HepG2 (cell line): ENCODE results near the gene HBA1. TPM values are rescaled to one million over a fixed set of nuclear protein-coding genes. Genes with fewer than 3 reads are reported as not detected.

Source experiments
- ATAC-seq: fragments of 200-7000 bp; cut with Tn5 transposase; 3 replicates; pipeline ENCODE4 v1.9.1; 2020; ENCODE audit warnings: mild to moderate bottlenecking, moderate library complexity
- BruUV-seq: library from RNA; stranded (reverse); fragments of 400-500 nt; replicated peaks from 2 replicates; lab custom pipeline; 2021; lab: Mats Ljungman, UMichigan
- CTCF ChIA-PET: fragments of 300-600 bp; formaldehyde crosslinking; extraction: SDS; loops from one replicate; lab custom pipeline; 2021; ENCODE audit warnings: low total read pairs, inconsistent platforms, low intra/inter-chr PET ratio; lab: Yijun Ruan, JAX
- POLR2A ChIA-PET: fragments of 350-600 bp; sonication (Branson Sonifier 250); formaldehyde crosslinking; loops from one replicate; lab custom pipeline; 2020; ENCODE audit warnings: antibody characterized with exemption, inconsistent platforms; lab: Yijun Ruan, JAX
- DNase-seq: peaks from one replicate; pipeline ENCODE4 v3.0.0-alpha.2; 2015; ENCODE audit warnings: low spot score
- FAIRE-seq: peaks from 3 replicates; lab custom pipeline; 2011; peaks lifted over from hg19 to GRCh38; lab: Jason Lieb, UNC
- H2AFZ ChIP-seq: one replicate; pipeline ENCODE4 v1.6.1; 2011; ENCODE audit warnings: low read length, inconsistent platforms
- H3K27ac ChIP-seq: fragments of 300-600 bp; 3 replicates; pipeline ENCODE4 v1.8.0; 2011; ENCODE audit warnings: mixed run types, mild to moderate bottlenecking, mixed read lengths, low read length, inconsistent platforms; ENCODE audit not compliant: insufficient read depth; ENCODE audit errors: extremely low read length
- H3K27me3 ChIP-seq, 2 experiments: fragments of 200-600 bp in 1 of 2; 2 replicates in 1 of 2; 3 replicates in 1 of 2; pipeline versions ENCODE4 v1.6.0 to v1.8.0; 2011; ENCODE audit warnings: low read length in 2 of 2, mild to moderate bottlenecking in 2 of 2, moderate library complexity in 2 of 2, inconsistent platforms in 1 of 2; ENCODE audit not compliant: insufficient read depth in 2 of 2, control insufficient read depth in 1 of 2
- H3K36me3 ChIP-seq, 2 experiments: fragments of 200-600 bp in 1 of 2; replicated peaks in 1 of 2; 2 replicates in 1 of 2; 3 replicates in 1 of 2; pipeline versions ENCODE4 v1.5.1 to v1.8.0; 2011; ENCODE audit warnings: low read length in 2 of 2, inconsistent platforms in 1 of 2; ENCODE audit not compliant: insufficient read depth in 2 of 2, control insufficient read depth in 1 of 2
- H3K4me1 ChIP-seq: 2 replicates; pipeline ENCODE4 v1.5.1; 2012; ENCODE audit warnings: low read length, inconsistent platforms; ENCODE audit not compliant: insufficient read depth
- H3K4me2 ChIP-seq: 2 replicates; pipeline ENCODE4 v1.6.0; 2011; ENCODE audit warnings: low read depth, low read length, inconsistent platforms
- H3K4me3 ChIP-seq, 3 experiments: fragments of 200-600 bp in 1 of 3; sonication (generic), shearing (Covaris generic) in 1 of 3; replicated peaks in 1 of 3; 2 replicates each; pipeline ENCODE4 v1.5.1; 2011 to 2016; ENCODE audit warnings: low read length in 3 of 3, inconsistent platforms in 2 of 3, low read depth in 2 of 3, mild to moderate bottlenecking in 2 of 3, control low read depth in 1 of 3, mixed read lengths in 1 of 3; ENCODE audit not compliant: insufficient read depth in 1 of 3
- H3K79me2 ChIP-seq: one replicate; pipeline ENCODE4 v1.6.1; 2011; ENCODE audit warnings: low read length, inconsistent platforms; ENCODE audit not compliant: insufficient read depth
- H3K9ac ChIP-seq: 2 replicates; pipeline ENCODE4 v1.6.0; 2011; ENCODE audit warnings: mild to moderate bottlenecking, low read depth, low read length, inconsistent platforms; ENCODE audit not compliant: insufficient read depth
- H3K9me3 ChIP-seq: 2 replicates; pipeline ENCODE4 v1.5.1; 2012; ENCODE audit warnings: mild to moderate bottlenecking, low read length
- H4K20me1 ChIP-seq: 2 replicates; pipeline ENCODE4 v1.6.0; 2011; ENCODE audit warnings: inconsistent platforms, mild to moderate bottlenecking, low read length, moderate library complexity; ENCODE audit not compliant: insufficient read depth
- LRRFIP1 ChIP-seq: sonication (generic); formaldehyde crosslinking; conservative IDR thresholded peaks from 2 replicates; pipeline ENCODE4 v1.4.0; 2020; ENCODE audit warnings: missing genetic modification reagents
- NFKBIZ ChIP-seq: IDR thresholded peaks from 2 replicates; pipeline ENCODE4 v1.6.1; 2018; ENCODE audit warnings: missing genetic modification reagents, missing compliant biosample characterization
- XBP1 ChIP-seq: sonication (generic); formaldehyde crosslinking; IDR thresholded peaks from 2 replicates; pipeline ENCODE4 v1.5.0; 2020; ENCODE audit warnings: missing genetic modification reagents
- ZNF263 ChIP-seq: sonication (generic); formaldehyde crosslinking; IDR thresholded peaks from 2 replicates; pipeline ENCODE4 v1.4.0; 2020; ENCODE audit warnings: missing genetic modification reagents
- ZNF276 ChIP-seq: sonication (generic); formaldehyde crosslinking; IDR thresholded peaks from 2 replicates; pipeline ENCODE4 v1.4.0; 2020; ENCODE audit warnings: mild to moderate bottlenecking, low read depth, missing genetic modification reagents
- ZNF33B ChIP-seq: sonication (generic); formaldehyde crosslinking; IDR thresholded peaks from 2 replicates; pipeline ENCODE4 v1.5.1; 2020; ENCODE audit warnings: mild to moderate bottlenecking, missing genetic modification reagents
- ZNF343 ChIP-seq: sonication (generic); formaldehyde crosslinking; IDR thresholded peaks from 2 replicates; pipeline ENCODE4 v1.4.0; 2020; ENCODE audit warnings: mild to moderate bottlenecking, missing genetic modification reagents
- ZNF350 ChIP-seq: sonication (generic); formaldehyde crosslinking; IDR thresholded peaks from 2 replicates; pipeline ENCODE4 v1.4.0; 2020; ENCODE audit warnings: mild to moderate bottlenecking, low read depth, missing genetic modification reagents, borderline replicate concordance
- ZNF556 ChIP-seq: sonication (generic); formaldehyde crosslinking; IDR thresholded peaks from 2 replicates; pipeline ENCODE4 v1.4.0; 2020; ENCODE audit warnings: mild to moderate bottlenecking, missing genetic modification reagents, borderline replicate concordance
- ZNF570 ChIP-seq: sonication (generic); formaldehyde crosslinking; IDR thresholded peaks from 2 replicates; pipeline ENCODE4 v1.4.0; 2020; ENCODE audit warnings: mild to moderate bottlenecking, missing genetic modification reagents, borderline replicate concordance
- ZNF652 ChIP-seq: IDR thresholded peaks from 2 replicates; pipeline ENCODE4 v1.6.1; 2016; ENCODE audit warnings: low read depth, borderline replicate concordance
- ZNF674 ChIP-seq: sonication (generic); formaldehyde crosslinking; IDR thresholded peaks from 2 replicates; pipeline ENCODE4 v1.5.0; 2020; ENCODE audit warnings: low read depth, mild to moderate bottlenecking, missing genetic modification reagents
- WGBS: methylation state at CpG from one replicate; pipeline ENCODE4 v1.1.6; 2017; ENCODE audit warnings: low lambda C conversion rate; 5-methylcytosine and 5-hydroxymethylcytosine counted together
- in situ Hi-C: cut with HindIII; loops from 2 replicates; pipeline ENCODE4 v1.10.0; 2017; ENCODE audit warnings: low pct_unique_long_range_greater_than_20kb; ENCODE audit not compliant: extremely low pct_ligation_motif_present
- intact Hi-C: fragments of 100-400 bp; cut with micrococcal nuclease; formaldehyde crosslinking; loops from one replicate; pipeline ENCODE4 v1.10.0; 2022; ENCODE audit not compliant: unreplicated experiment
- polyA plus RNA-seq, 8 experiments: library from polyadenylated mRNA; depleted of rRNA in 3 of 8; stranded (reverse) in 7 of 8; unstranded in 1 of 8; fragments of >200 nt; fragmentation: Illumina TruSeq in 4 of 8; extraction: Trizol in 4 of 8; gene quantifications; 2 replicates each; pipeline versions ENCODE4 v1.2.1 to v1.2.3, GENCODE V29; 2011 to 2016; ENCODE audit warnings: low read depth in 4 of 8, missing spikeins in 1 of 8, mixed read lengths in 1 of 8; ENCODE audit not compliant: insufficient read depth in 1 of 8
- total RNA-seq, 5 experiments: library from RNA; depleted of rRNA; stranded (reverse); fragments of >200 nt; fragmentation: Illumina TruSeq; extraction: Trizol; gene quantifications; 2 replicates each; pipeline ENCODE4 v1.2.3, GENCODE V29; 2016; ENCODE audit warnings: low read depth in 1 of 5
- TF ChIP-seq, protein P1 (sequence below): IDR thresholded peaks from 2 replicates; pipeline ENCODE4 v1.6.1; 2012; ENCODE audit warnings: low read depth, low read length, improper control_type of control experiment

The HBA1 gene
- total and polyA plus RNA-seq, 2 of the 13 experiments (the other 11 are each of a cell fraction or from before 2014, with no cell fraction given), result 0.59 TPM; not detected in 1

GRCh38 chr16:191831-192230, 15.4 kb downstream of the HBA1 start:
- Histone ChIP-seq H3K4me1 (no peaks in the 10 kb centered on the region), H3K27me3 (no peaks in the 10 kb centered on the region), H4K20me1 (0 out of 2 replicates have a peak, but pooled peaks cover 4% of the 10 kb centered on the region), H3K9ac (no peak overlapping the region), H3K4me3 (no peak overlapping the region), H2AFZ (no peak overlapping the region), H3K36me3 (peaks cover 44 to 79% of the 10 kb centered on the region in 2 experiments), H3K9me3 (no peaks in the 10 kb centered on the region), H3K27ac (no peak overlapping the region), H3K79me2 (no peaks in the 10 kb centered on the region), H3K4me2 (no peak overlapping the region)
- 94% methylated on average over 4 of the region's 4 CpGs for WGBS
- DNase-seq (no peak), FAIRE-seq (no peak), ATAC-seq (no peak)
- TF ChIP-seq ZNF652 (CRISPR knock-in tag), result no peak
- no peak for TF ChIP-seq ZNF674 (CRISPR knock-in tag)
- TF ChIP-seq ZNF350 (CRISPR knock-in tag), result no peak
- TF ChIP-seq, protein P1, sequence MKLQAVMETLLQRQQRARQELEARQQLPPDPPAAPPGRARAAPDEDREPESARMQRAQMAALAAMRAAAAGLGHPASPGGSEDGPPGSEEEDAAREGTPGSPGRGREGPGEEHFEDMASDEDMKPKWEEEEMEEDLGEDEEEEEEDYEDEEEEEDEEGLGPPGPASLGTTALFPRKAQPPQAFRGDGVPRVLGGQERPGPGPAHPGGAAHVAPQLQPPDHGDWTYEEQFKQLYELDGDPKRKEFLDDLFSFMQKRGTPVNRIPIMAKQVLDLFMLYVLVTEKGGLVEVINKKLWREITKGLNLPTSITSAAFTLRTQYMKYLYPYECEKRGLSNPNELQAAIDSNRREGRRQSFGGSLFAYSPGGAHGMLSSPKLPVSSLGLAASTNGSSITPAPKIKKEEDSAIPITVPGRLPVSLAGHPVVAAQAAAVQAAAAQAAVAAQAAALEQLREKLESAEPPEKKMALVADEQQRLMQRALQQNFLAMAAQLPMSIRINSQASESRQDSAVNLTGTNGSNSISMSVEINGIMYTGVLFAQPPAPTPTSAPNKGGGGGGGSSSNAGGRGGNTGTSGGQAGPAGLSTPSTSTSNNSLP, result no peak
- TF ChIP-seq ZNF570 (CRISPR knock-in tag), result no peak
- no peak for TF ChIP-seq ZNF556 (CRISPR knock-in tag)
- TF ChIP-seq LRRFIP1, result no peak
- TF ChIP-seq ZNF33B (CRISPR knock-in tag), result no peak
- no peak for TF ChIP-seq ZNF276 (CRISPR knock-in tag)
- TF ChIP-seq NFKBIZ (CRISPR knock-in tag), result no peak
- TF ChIP-seq XBP1 (CRISPR knock-in tag), result no peak
- TF ChIP-seq ZNF343 (CRISPR knock-in tag), result no peak
- TF ChIP-seq ZNF263 (CRISPR knock-in tag), result no peak
- CTCF ChIA-PET, result no interaction called here
- in situ Hi-C loops (no loop called here), intact Hi-C loops (no loop called here)
- no TSS peak for BruUV-seq
- POLR2A ChIA-PET, result no interaction called here
